Endometrial microvascular endothelial cells (primary cell): ENCODE data around the gene TAS1R2. TPM values are rescaled to one million over a fixed set of nuclear protein-coding genes. Genes with fewer than 3 reads are reported as not detected.

Experiments used
- in situ Hi-C: cut with HindIII; loops from 2 replicates; pipeline ENCODE4 v1.10.0; 2017; ENCODE audit warnings: low sequenced_read_pairs, low pct_unique_long_range_greater_than_20kb; ENCODE audit errors: inconsistent ontology term
- total RNA-seq: library from RNA; depleted of rRNA; stranded (reverse); fragments of >200 nt; gene quantifications from one replicate; pipeline ENCODE4 v1.2.3, GENCODE V29; 2015; ENCODE audit errors: inconsistent ontology term

TAS1R2 gene
- total RNA-seq, 1 donor from 2014 or later: not detected

- in situ Hi-C loops: no loop called here
Observed at GRCh38 chr1:18809953-18810899, 49.2 kb downstream of the TAS1R2 start.

DNA sequence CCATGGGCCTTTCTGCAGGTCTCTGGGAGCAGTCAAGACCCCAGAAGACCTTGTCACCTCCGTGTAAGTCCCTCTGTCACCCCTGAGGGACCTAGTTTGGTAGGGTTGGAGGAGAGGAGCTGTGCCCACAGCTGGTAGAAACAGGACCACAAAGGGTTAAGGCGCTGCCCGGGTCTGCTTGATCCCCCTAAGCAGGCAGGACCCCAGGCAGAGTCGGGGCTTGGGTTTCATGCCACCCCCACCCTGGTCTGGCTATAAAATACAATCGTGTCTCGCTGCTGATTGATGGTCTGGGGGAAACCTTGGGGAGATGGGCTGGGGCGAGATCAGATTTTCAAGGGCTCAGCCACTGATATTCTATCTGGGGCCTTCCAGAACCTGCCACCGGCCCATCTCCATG is 50.9 kb downstream of the TAS1R2 start:
- in situ Hi-C loops: no loop called here

DNA sequence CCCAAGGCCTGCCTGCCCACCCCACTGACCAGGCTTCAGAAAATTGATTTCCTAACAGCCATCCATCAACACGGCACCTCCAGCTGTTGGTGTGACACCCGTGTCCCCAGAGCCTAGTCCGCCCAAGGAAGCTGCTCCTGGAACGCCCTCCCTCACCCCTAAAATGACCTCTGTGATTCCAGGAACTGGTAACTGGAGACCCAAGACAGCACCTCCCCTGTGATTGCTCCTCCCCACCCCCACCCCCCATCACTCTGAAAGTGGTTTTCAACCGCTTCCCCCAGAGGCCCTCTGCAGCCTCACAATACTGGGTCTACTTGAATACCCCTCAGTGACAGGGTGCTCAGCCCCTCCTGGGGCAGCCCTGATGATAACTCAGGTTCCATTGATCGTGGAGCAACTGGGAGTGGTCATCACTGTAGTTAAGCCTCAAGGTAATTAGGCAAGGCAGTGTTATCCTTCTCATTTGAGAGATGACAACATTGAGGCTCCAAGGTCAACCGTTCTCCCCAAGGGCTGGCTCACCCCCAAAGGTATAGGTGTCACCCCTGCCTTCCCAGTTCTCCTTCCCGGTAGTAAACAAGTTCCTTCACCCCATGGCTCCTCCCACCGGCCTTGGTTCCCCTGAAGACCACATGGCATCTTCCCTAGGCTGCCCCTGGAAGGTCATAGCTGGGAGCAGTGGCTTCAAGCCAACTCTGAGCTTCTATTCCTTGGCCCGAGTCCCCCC is 52.0 kb downstream of the TAS1R2 start:
- in situ Hi-C loops: no loop called here

GRCh38 chr1:18805925-18806849 is 53.3 kb downstream of the TAS1R2 start:
- in situ Hi-C loops: no loop called here

DNA sequence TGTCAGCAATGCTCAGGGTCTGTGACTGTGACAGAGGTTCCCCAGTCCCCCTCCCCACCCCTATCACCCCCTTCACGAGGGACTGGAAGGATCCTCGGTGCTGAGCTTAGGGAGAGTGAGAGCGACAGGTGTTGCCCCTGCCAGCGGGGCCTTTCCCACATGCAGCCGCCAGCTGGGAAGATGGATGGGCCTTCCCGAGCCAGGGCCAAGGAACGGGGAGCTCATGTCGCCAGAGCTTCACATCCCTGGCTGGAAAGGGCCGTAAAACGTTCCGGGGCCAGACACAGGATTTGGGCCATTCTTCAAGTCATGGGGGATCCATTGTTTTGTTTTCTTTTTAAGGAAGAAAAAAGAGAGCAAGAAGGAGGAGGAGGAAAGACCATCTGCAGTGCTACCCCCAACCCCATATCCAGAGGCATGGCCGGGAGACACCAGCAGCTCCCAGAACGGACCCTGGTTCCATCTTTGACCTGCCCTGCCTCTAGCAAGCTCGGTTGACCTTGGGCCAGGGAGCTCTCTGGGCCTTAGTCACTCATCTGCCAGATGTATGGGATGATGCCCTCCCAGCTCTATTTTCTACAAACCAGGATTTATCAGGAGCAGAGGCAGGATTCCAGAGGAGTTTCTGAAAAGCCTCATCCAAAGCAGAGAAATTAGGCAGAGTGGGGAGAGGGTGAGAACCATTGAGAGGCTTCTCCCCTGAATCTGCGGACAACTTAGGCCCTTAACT is 54.1 kb downstream of the TAS1R2 start:
- in situ Hi-C loops: no loop called here

DNA sequence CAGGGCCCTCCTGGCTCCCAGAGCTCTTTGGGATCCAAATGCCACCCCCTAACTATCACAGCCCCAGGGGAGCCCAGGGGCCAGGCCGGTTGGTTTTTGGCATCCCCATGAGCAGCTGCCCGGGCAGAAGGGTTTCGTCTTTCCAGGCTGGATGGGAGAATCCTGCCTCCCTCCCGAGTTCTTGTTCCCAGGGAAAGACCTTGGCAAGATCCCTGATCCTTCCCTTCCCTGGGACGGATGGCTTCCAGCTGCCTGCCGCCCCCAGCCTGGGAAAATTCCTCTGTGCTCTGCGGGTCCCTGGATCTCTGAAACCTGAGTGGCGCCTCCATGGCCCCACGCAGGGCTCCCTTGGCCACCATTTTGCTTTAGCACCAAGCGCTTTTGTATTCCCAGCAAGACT is 55.6 kb downstream of the TAS1R2 start:
- in situ Hi-C loops: no loop called here

GRCh38 chr1:18803151-18803791 is 56.2 kb downstream of the TAS1R2 start:
- in situ Hi-C loops: no loop called here

DNA sequence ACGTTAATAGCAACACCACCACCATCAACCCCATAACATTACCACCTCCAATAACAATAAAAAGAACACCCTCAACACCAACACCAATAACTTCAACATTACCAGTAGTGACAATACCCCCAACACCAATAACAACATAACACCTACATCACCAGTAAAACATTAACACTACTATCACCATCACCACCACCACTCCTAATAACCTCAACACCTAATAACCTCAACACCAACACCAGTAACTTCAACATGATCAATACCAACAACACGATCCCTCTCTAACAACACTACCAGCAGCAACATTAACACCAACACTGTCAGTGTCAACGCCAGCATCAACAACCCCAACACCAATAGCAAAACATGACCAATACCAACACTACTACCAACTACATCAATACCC is 57.2 kb downstream of the TAS1R2 start:
- in situ Hi-C loops: no loop called here

DNA sequence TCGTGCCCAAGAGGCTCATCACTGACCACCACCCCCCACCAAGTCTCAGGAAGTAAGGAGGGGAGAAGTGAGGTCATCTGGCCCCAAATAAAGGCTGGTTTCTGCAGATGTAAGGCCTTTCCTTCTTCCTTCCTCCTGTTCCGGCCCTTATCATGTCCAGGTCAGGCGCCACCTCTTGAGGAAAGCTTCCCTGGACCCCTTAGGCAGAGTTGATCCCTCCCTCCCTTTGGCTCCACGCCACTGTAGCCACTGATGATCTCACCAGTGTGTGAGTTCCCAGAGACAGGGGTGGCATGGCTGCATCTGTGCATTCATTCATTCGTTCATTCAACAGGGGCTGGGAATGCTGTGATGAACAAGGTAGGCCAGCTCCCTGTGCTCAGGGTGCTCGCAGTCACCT is 59.2 kb downstream of the TAS1R2 start:
- in situ Hi-C loops: no loop called here

DNA sequence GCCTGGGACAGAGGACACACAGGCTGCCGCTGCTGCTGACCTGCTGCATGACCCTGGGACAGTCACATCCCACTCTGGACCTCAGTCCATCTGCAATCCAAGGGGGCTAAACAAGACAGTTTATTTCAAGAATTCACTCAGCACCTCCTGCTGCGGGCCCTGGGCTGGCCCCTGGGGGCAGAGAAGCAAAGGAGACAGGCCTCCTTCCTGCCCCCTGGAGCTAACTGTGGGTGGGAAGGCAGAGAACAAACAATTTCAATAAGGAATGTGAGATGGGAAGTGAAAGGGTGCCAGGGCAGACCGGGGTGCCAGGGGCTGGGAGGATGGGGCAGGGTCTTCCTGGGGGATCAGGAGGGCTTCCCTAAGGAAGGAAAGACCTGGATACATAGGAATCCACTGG is 60.0 kb downstream of the TAS1R2 start:
- in situ Hi-C loops: no loop called here

DNA sequence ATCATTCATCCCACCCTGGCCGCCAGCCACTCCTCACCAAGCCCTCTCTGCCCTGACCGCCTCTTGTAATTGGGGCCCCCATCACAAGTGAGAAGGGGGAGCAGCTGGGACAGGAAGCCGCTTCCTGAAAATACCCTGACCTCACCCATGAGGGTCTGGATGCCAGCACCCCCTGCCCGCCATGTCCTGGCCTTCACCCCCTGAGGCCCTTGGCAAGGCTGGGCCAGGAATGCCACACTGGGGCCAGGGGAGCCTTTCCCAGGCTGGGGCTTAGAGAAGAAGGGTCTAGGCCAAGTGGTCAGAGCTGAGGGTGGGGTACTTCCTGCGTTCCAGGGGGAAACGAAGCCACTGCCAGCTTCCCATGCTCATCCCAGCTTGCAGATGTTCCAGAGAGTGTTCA is 60.5 kb downstream of the TAS1R2 start:
- in situ Hi-C loops: no loop called here

DNA sequence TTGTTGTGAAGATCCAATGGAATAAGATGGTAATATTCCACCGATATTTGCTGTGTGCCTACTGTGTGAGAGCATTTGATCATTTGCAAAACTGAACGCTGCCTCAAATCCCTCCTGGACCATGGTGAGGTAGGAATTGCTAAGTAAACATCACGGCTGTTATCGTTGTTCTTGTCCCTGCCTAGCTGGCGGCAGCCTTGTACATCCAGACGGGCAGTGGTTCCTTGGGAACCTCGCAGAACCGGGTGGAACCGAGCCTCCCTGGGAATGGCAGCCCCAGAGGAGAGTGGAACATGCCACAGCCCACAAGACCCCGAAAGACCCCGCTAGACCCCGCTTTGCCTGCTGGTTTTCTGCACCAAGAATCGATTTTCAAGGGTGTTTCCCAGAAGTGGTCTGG is 60.9 kb downstream of the TAS1R2 start:
- in situ Hi-C loops: no loop called here

- in situ Hi-C loops: no loop called here
Observed at GRCh38 chr1:18796950-18797349, 62.5 kb downstream of the TAS1R2 start.

GRCh38 chr1:18795002-18795689 is 64.3 kb downstream of the TAS1R2 start:
- in situ Hi-C loops: no loop called here

GRCh38 chr1:18794561-18794960 is 64.9 kb downstream of the TAS1R2 start:
- in situ Hi-C loops: no loop called here

DNA sequence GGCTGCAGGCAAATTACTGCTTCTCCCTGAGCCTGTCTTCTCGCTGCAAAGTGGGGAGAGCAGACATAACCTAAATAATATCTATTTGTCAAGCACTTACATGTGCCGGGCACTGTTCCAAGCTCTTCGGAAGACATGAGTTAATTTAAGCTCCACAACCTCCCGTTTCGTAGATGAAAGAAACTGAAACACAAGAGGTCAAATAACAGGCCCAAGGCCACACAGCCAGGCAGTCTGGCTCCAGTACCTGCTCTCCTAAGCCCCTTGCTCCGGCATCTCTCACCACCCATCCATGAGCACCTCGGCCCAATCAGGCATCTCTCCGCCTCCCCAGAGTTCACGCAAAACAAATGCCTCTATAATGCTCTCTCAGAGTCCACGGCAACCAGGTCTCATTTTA is 65.4 kb downstream of the TAS1R2 start:
- in situ Hi-C loops: no loop called here

DNA sequence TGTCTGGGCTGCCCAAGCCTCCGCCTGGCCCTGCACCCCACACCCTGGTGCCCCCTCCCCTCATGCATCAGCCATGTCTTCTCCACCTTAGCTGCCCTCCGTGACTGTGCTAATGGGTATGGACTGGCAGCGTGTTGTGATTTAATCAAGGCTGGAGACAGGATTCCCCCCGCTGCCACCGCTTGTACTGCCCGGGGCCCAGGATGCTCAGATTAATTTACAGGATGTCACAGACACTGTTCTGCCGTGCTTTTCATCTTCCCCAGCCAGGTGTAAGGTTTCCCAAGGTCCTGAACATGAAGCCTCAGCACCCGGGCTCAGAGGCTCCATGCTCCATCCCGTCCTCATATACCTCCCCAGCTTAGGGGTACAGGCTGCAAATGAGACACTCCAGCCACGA is 66.3 kb downstream of the TAS1R2 start:
- in situ Hi-C loops: no loop called here

GRCh38 chr1:18792747-18793146 is 66.7 kb downstream of the TAS1R2 start:
- in situ Hi-C loops: no loop called here
